A549 (cell line): ENCODE measurements around the gene CLN5. TPM values are rescaled to one million over a fixed set of nuclear protein-coding genes. Genes with fewer than 3 reads are reported as not detected.

Experiments used
- ATAC-seq, 2 experiments: fragments of 200-7000 bp in 1 of 2; fragments of >200 bp in 1 of 2; cut with Nextera tagmentation in 1 of 2; cut with Tn5 transposase in 1 of 2; 3 replicates each; pipeline versions ENCODE4 v1.8.0 to v1.9.1; 2018 to 2020; ENCODE audit warnings: mild to moderate bottlenecking in 1 of 2, moderate library complexity in 1 of 2
- CTCF ChIA-PET: fragments of 300-600 bp; sonication (Branson Sonifier 250); formaldehyde crosslinking; extraction: SDS; loops from one replicate; lab custom pipeline; 2021; ENCODE audit warnings: antibody characterized with exemption, inconsistent platforms; lab: Yijun Ruan, JAX
- POLR2A ChIA-PET: fragments of 350-600 bp; formaldehyde crosslinking; extraction: SDS; loops from one replicate; lab custom pipeline; 2021; ENCODE audit warnings: antibody characterized with exemption, inconsistent platforms; lab: Yijun Ruan, JAX
- DNase-seq, 2 experiments: peaks; one replicate each; pipeline versions ENCODE4 v3.0.0 to v3.0.0-alpha.2; 2011 to 2016; ENCODE audit warnings: low read depth in 1 of 2, low spot score in 1 of 2
- FAIRE-seq: peaks from 2 replicates; lab custom pipeline; 2011; peaks lifted over from hg19 to GRCh38; lab: Jason Lieb, UNC
- H3K27ac ChIP-seq, 2 experiments: fragments of >200 bp; sonication (Bioruptor Twin); formaldehyde crosslinking; 3 replicates each; pipeline ENCODE4 v1.5.1; 2016 to 2017
- H3K4me1 ChIP-seq: fragments of >200 bp; sonication (Bioruptor Twin); formaldehyde crosslinking; 3 replicates; pipeline ENCODE4 v1.6.1; 2016
- H3K4me2 ChIP-seq: fragments of >200 bp; sonication (Bioruptor Twin); formaldehyde crosslinking; 3 replicates; pipeline ENCODE4 v1.6.1; 2016
- H3K4me3 ChIP-seq: fragments of >200 bp; sonication (Bioruptor Twin); formaldehyde crosslinking; 3 replicates; pipeline ENCODE4 v1.5.1; 2016
- H3K9me3 ChIP-seq: fragments of >200 bp; sonication (Bioruptor Twin); formaldehyde crosslinking; 3 replicates; pipeline ENCODE4 v1.6.1; 2016
- ATOH8 ChIP-seq: fragments of 250-450 bp; sonication (Bioruptor Pico); IDR thresholded peaks from 2 replicates; pipeline ENCODE4 v1.5.0; 2020; ENCODE audit warnings: low read depth, mild to moderate bottlenecking, moderate library complexity
- BHLHE40 ChIP-seq: IDR thresholded peaks from 2 replicates; pipeline ENCODE4 v1.6.1; 2012; ENCODE audit warnings: low read depth, low read length, inconsistent platforms
- CBX8 ChIP-seq: fragments of 200-600 bp; sonication (generic); IDR thresholded peaks from 2 replicates; pipeline ENCODE4 v1.6.1; 2016
- CEBPB ChIP-seq, 2 experiments: fragments of >200 bp in 1 of 2; sonication (Bioruptor Twin) in 1 of 2; formaldehyde crosslinking in 1 of 2; IDR thresholded peaks; 2 replicates each; pipeline ENCODE4 v1.6.1; 2012 to 2016
- CHD4 ChIP-seq: fragments of 200-600 bp; sonication (generic); IDR thresholded peaks from 2 replicates; pipeline ENCODE4 v1.6.1; 2016; ENCODE audit warnings: antibody characterized with exemption, mild to moderate bottlenecking, borderline replicate concordance
- EHF ChIP-seq: fragments of 250-450 bp; sonication (Bioruptor Pico); IDR thresholded peaks from 2 replicates; pipeline ENCODE4 v1.5.0; 2020; ENCODE audit warnings: mild to moderate bottlenecking
- EHMT2 ChIP-seq: fragments of 200-600 bp; sonication (generic); IDR thresholded peaks from 2 replicates; pipeline ENCODE4 v1.6.1; 2016; ENCODE audit warnings: antibody characterized with exemption, low read depth, mild to moderate bottlenecking, moderate library complexity
- EP300 ChIP-seq, 2 experiments: fragments of >200 bp; sonication (Bioruptor Twin); formaldehyde crosslinking; IDR thresholded peaks; 2 replicates in 1 of 2; 3 replicates in 1 of 2; pipeline ENCODE4 v1.6.1; 2016 to 2017
- HEYL ChIP-seq: fragments of 250-450 bp; sonication (Bioruptor Pico); IDR thresholded peaks from 2 replicates; pipeline ENCODE4 v1.8.0; 2021; ENCODE audit warnings: mild to moderate bottlenecking, moderate library complexity
- HOXA7 ChIP-seq: fragments of 250-450 bp; sonication (Bioruptor Pico); IDR thresholded peaks from 2 replicates; pipeline ENCODE4 v1.5.0; 2020; ENCODE audit warnings: mild to moderate bottlenecking, moderate library complexity
- JUNB ChIP-seq: fragments of >200 bp; sonication (Bioruptor Twin); formaldehyde crosslinking; IDR thresholded peaks from 2 replicates; pipeline ENCODE4 v1.6.1; 2016
- KDM1A ChIP-seq: fragments of 200-600 bp; sonication (generic); IDR thresholded peaks from 2 replicates; pipeline ENCODE4 v1.6.1; 2016; ENCODE audit warnings: low read depth, mild to moderate bottlenecking
- NFE2L2 ChIP-seq: fragments of 150-350 bp; conservative IDR thresholded peaks from 2 replicates; pipeline ENCODE4 v1.6.1; 2014; ENCODE audit warnings: low read length
- POLR2A ChIP-seq: IDR thresholded peaks from 2 replicates; pipeline ENCODE4 v1.6.1; 2012; ENCODE audit warnings: mild to moderate bottlenecking, low read length
- POLR2AphosphoS2 ChIP-seq: conservative IDR thresholded peaks from 2 replicates; pipeline ENCODE4 v1.6.1; 2012; ENCODE audit warnings: low read length, improper control_type of control experiment, inconsistent platforms
- RAD21 ChIP-seq, 2 experiments: fragments of >200 bp in 1 of 2; sonication (Bioruptor Twin) in 1 of 2; formaldehyde crosslinking in 1 of 2; IDR thresholded peaks in 1 of 2; conservative IDR thresholded peaks in 1 of 2; 2 replicates in 1 of 2; 3 replicates in 1 of 2; pipeline ENCODE4 v1.6.1; 2012 to 2018; ENCODE audit warnings: inconsistent platforms in 1 of 2
- RARB ChIP-seq: fragments of 250-450 bp; sonication (Bioruptor Pico); IDR thresholded peaks from 2 replicates; pipeline ENCODE4 v1.8.0; 2021; ENCODE audit warnings: mild to moderate bottlenecking, moderate library complexity
- RCOR1 ChIP-seq: fragments of 150-350 bp; IDR thresholded peaks from 2 replicates; pipeline ENCODE4 v1.6.1; 2014; ENCODE audit warnings: antibody characterized with exemption, low read length, low read depth
- SMC3 ChIP-seq: fragments of >200 bp; sonication (Bioruptor Twin); formaldehyde crosslinking; IDR thresholded peaks from 3 replicates; pipeline ENCODE4 v1.6.1; 2018; ENCODE audit warnings: inconsistent platforms
- ZNF302 ChIP-seq: fragments of 250-450 bp; sonication (Bioruptor Pico); IDR thresholded peaks from 2 replicates; pipeline ENCODE4 v1.9.0; 2021; ENCODE audit warnings: inconsistent platforms, mild to moderate bottlenecking, moderate library complexity
- WGBS: methylation state at CpG from one replicate; pipeline ENCODE4 v1.1.6; 2017; ENCODE audit errors: missing lambda C conversion rate; 5-methylcytosine and 5-hydroxymethylcytosine counted together
- polyA plus RNA-seq, 4 experiments: library from polyadenylated mRNA; depleted of rRNA in 3 of 4; stranded (reverse); fragments of >200 nt; fragmentation: RNase III in 1 of 4; extraction: RNeasy Plus Mini Kit Qiagen cat#74134 plus additional on column Dnase treatment in 1 of 4; gene quantifications; 2 replicates in 3 of 4; 3 replicates in 1 of 4; pipeline ENCODE4 v1.2.3, GENCODE V29; 2011 to 2017
- TF ChIP-seq, protein P1 (sequence below): fragments of 150-350 bp; IDR thresholded peaks from 2 replicates; pipeline ENCODE4 v1.6.1; 2014; ENCODE audit warnings: low read depth, mild to moderate bottlenecking, low read length
- TF ChIP-seq, protein P2 (sequence below): fragments of >200 bp; sonication (Bioruptor Twin); formaldehyde crosslinking; IDR thresholded peaks from 3 replicates; pipeline ENCODE4 v1.6.1; 2016
- TF ChIP-seq, protein P3 (sequence below): IDR thresholded peaks from 2 replicates; pipeline ENCODE4 v1.6.1; 2012
- TF ChIP-seq, protein P4 (sequence below): IDR thresholded peaks from 2 replicates; pipeline ENCODE4 v1.6.1; 2012

CLN5 gene
- polyA plus RNA-seq, 2 of the 4 experiments (the other 2 are of a cell fraction): 11.7 to 21.1 TPM

GRCh38 chr13:76943646-76944045 is 48.2 kb upstream of the CLN5 start:
- CTCF ChIA-PET: no interaction called here
- no peak for TF ChIP-seq POLR2AphosphoS2
- TF ChIP-seq, protein P1, sequence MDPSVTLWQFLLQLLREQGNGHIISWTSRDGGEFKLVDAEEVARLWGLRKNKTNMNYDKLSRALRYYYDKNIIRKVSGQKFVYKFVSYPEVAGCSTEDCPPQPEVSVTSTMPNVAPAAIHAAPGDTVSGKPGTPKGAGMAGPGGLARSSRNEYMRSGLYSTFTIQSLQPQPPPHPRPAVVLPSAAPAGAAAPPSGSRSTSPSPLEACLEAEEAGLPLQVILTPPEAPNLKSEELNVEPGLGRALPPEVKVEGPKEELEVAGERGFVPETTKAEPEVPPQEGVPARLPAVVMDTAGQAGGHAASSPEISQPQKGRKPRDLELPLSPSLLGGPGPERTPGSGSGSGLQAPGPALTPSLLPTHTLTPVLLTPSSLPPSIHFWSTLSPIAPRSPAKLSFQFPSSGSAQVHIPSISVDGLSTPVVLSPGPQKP: no peak
- TF ChIP-seq, all 56 proteins: peak for 0
- 28% methylated on average over 2 of the region's 2 CpGs for WGBS
- FAIRE-seq (no peak), DNase-seq (no peak), ATAC-seq (no peak)
- Histone ChIP-seq H3K4me2 (no peak overlapping the region), H3K4me1 (no peaks in the 10 kb centered on the region), H3K4me3 (no peak overlapping the region), H3K27ac (no peak overlapping the region), H3K9me3 (no peaks in the 10 kb centered on the region)
- POLR2A ChIA-PET: no interaction called here

GRCh38 chr13:76944456-76944855 is 47.4 kb upstream of the CLN5 start:
- Histone ChIP-seq H3K9me3 (no peaks in the 10 kb centered on the region), H3K4me3 (no peak overlapping the region), H3K4me1 (no peaks in the 10 kb centered on the region), H3K4me2 (no peak overlapping the region), H3K27ac (no peak overlapping the region)
- FAIRE-seq (no peak), DNase-seq (no peak), ATAC-seq (no peak)
- POLR2A ChIA-PET: no interaction called here
- TF ChIP-seq POLR2A (no peak), EHMT2 (no peak), RCOR1 (no peak), HOXA7 (CRISPR knock-in tag) (no peak), CEBPB (IDR thresholded peaks at IDR 0.05) (no peak; a peak in 1 of 4 replicates)
- 46% methylated on average over 4 of the region's 4 CpGs for WGBS
- CTCF ChIA-PET: no interaction called here

- Histone ChIP-seq H3K4me2 (no peak within 1 kb of the TSS), H3K4me3 (no peak within 1 kb of the TSS), H3K9me3 (no peaks in the 10 kb centered on the region), H3K4me1 (no peaks in the 10 kb centered on the region), H3K27ac (no peak within 1 kb of the TSS)
- DNase-seq: no peak
- ChIA-PET CTCF (no interaction called here), POLR2A (no interaction called here)
- no peak for ATAC-seq
- 16% methylated on average over 2 of the region's 2 CpGs for WGBS
- TF ChIP-seq KDM1A (no peak), BHLHE40 (no peak), RARB (CRISPR knock-in tag) (no peak), ATOH8 (CRISPR knock-in tag) (no peak), EHF (CRISPR knock-in tag) (no peak), ZNF302 (CRISPR knock-in tag) (no peak)
- TF ChIP-seq, protein P2, sequence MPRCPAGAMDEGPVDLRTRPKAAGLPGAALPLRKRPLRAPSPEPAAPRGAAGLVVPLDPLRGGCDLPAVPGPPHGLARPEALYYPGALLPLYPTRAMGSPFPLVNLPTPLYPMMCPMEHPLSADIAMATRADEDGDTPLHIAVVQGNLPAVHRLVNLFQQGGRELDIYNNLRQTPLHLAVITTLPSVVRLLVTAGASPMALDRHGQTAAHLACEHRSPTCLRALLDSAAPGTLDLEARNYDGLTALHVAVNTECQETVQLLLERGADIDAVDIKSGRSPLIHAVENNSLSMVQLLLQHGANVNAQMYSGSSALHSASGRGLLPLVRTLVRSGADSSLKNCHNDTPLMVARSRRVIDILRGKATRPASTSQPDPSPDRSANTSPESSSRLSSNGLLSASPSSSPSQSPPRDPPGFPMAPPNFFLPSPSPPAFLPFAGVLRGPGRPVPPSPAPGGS: no peak
- TF ChIP-seq, protein P3, sequence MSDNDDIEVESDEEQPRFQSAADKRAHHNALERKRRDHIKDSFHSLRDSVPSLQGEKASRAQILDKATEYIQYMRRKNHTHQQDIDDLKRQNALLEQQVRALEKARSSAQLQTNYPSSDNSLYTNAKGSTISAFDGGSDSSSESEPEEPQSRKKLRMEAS: no peak
- FAIRE-seq: no peak
Observed at GRCh38 chr13:76948149-76948548, 43.7 kb upstream of the CLN5 start, which contains the start of gene ACOD1. Gene ACOD1, plus strand, starts transcription at chr13:76948511. Its CDS starts 48 bp downstream, at chr13:76948559.

GRCh38 chr13:76950101-76950500 is 41.8 kb upstream of the CLN5 start:
- WGBS: 0% methylated on average over 2 of the region's 2 CpGs
- Histone ChIP-seq H3K9me3 (no peaks in the 10 kb centered on the region), H3K4me1 (no peaks in the 10 kb centered on the region), H3K27ac (no peak overlapping the region), H3K4me2 (no peak overlapping the region), H3K4me3 (no peak overlapping the region)
- no peak for DNase-seq
- TF ChIP-seq, protein P4, sequence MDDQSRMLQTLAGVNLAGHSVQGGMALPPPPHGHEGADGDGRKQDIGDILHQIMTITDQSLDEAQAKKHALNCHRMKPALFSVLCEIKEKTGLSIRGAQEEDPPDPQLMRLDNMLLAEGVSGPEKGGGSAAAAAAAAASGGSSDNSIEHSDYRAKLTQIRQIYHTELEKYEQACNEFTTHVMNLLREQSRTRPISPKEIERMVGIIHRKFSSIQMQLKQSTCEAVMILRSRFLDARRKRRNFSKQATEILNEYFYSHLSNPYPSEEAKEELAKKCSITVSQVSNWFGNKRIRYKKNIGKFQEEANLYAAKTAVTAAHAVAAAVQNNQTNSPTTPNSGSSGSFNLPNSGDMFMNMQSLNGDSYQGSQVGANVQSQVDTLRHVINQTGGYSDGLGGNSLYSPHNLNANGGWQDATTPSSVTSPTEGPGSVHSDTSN: no peak
- no peak for TF ChIP-seq SMC3
- TF ChIP-seq JUNB: no peak
- no peak for TF ChIP-seq EP300 (IDR thresholded peaks at IDR 0.05)
- no peak for TF ChIP-seq HEYL (CRISPR knock-in tag)
- no peak for TF ChIP-seq CHD4
- no peak for TF ChIP-seq CEBPB (IDR thresholded peaks at IDR 0.05)
- TF ChIP-seq CBX8: no peak
- TF ChIP-seq RAD21 (conservative IDR thresholded peaks at IDR 0.05 in 1 of 2, IDR thresholded peaks at IDR 0.05 in 1 of 2): no peak
- no peak for TF ChIP-seq NFE2L2
- TF ChIP-seq RARB (CRISPR knock-in tag): no peak
- ChIA-PET CTCF (interaction anchor here (0.6 to 1.2 kb wide), 3 partner anchors 30 to 1080 kb away, joined by 3 read pairs; no protein-coding TSS in a partner anchor), POLR2A (no interaction called here)
- no peak for ATAC-seq
- FAIRE-seq: no peak
